A549 treated with Mapracorat at 1 μM for 4 hours (cell line): ENCODE results near the gene ZMAT1. TPM values are rescaled to one million over a fixed set of nuclear protein-coding genes. Genes with fewer than 3 reads are reported as not detected.

Experiments used
- total RNA-seq: library from RNA; stranded (reverse); fragments of 200-300 nt; extraction: Qiagen RNA extraction; gene quantifications from 5 replicates; pipeline ENCODE4 v1.2.3, GENCODE V29; 2022

The ZMAT1 gene
- 0.02 TPM in 1 of 5 replicates, not detected in the others for total RNA-seq

GRCh38 chrX:101931488-101932248 lies at the start of gene ZMAT1:
TSS of gene ZMAT1 (minus strand) at chrX:101932027. CDS start at chrX:101932008, 19 bp downstream.

Other genes with a start within 250 kb of the ZMAT1 start
- not detected in 5 replicates for gene TCEAL2, start 193.7 kb upstream of the ZMAT1 start, total RNA-seq
- not detected in 5 replicates for gene TCEAL6, start 210.5 kb upstream of the ZMAT1 start, total RNA-seq
- gene BEX5, start 223.9 kb upstream of the ZMAT1 start, total RNA-seq, result not detected in 5 replicates